ENCODE measurements around the gene NAA50. TPM values are rescaled to one million over a fixed set of nuclear protein-coding genes. Genes with fewer than 3 reads are reported as not detected.

NAA50 gene
- total RNA-seq, 4 donors from 2014 or later = 248 to 440 (median 331) TPM

DNA sequence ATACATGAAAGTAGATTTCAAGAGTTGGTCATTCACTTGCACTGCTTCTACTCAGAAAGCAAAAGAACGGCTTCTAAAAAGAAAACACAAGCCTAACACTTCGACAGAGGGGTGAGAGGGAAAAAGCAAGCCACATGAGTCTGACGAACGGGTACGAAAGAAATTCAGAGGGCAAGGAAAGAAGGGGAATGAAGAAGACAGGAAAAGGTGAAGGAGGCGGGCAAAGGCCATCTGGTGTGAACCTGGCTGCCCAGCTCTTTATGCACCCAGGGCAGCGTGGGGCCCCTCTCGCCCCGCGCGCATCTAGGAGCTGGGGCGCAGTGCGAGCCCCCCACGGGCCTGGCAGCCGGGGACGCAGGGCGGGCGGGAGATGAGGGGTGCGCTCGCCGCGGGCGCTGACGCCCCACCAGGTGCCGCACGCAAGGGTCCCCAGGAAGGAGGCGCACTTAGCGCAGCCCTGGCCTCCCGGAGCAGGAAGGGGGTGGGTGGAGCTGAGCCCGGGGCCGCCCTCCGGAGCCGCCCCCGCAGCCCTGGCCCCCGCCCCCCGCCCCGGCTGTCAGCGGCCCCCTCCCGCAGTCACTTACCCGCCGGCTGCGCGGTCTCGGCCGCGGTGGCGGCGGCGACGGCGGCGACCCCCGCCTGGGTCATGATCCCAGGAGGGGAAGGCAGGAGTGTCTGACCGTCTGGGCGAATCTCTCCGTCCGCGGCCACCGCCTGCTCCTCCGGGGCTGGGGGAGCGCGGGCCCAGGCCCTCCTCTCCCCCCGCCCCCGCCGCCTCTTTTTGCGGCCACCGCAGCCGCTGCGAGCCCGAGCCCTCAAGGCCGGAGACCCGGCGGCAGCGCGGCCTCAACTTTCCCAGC lies 50.0 kb downstream of the NAA50 start, which contains the start of gene USF3:
Gene USF3 (minus strand): TSS at position 857 of the 860 bp plus-strand sequence. CDS start 21,764 bp downstream, outside the sequence.
- peak; percentile 61 to 73 for DNase-seq
- Histone ChIP-seq H3K4me3 (peak within 1 kb of the TSS; percentile 76 to 91 (median 81)), H3K4me1 (peaks cover 57 to 60% of the 10 kb centered on the region in 2 donors), H3K9me3 (no peaks in the 10 kb centered on the region), H3K36me3 (no peaks in the 10 kb centered on the region), H3K27ac (peak within 1 kb of the TSS; percentile 95 to 99 (median 96)), H3K27me3 (no peaks in the 10 kb centered on the region)
- TF ChIP-seq, protein P1, sequence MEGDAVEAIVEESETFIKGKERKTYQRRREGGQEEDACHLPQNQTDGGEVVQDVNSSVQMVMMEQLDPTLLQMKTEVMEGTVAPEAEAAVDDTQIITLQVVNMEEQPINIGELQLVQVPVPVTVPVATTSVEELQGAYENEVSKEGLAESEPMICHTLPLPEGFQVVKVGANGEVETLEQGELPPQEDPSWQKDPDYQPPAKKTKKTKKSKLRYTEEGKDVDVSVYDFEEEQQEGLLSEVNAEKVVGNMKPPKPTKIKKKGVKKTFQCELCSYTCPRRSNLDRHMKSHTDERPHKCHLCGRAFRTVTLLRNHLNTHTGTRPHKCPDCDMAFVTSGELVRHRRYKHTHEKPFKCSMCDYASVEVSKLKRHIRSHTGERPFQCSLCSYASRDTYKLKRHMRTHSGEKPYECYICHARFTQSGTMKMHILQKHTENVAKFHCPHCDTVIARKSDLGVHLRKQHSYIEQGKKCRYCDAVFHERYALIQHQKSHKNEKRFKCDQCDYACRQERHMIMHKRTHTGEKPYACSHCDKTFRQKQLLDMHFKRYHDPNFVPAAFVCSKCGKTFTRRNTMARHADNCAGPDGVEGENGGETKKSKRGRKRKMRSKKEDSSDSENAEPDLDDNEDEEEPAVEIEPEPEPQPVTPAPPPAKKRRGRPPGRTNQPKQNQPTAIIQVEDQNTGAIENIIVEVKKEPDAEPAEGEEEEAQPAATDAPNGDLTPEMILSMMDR (IDR thresholded peaks at IDR 0.05 in 4 of 5, conservative IDR thresholded peaks at IDR 0.05 in 1 of 5) = peak in 1 of 5 experiments; percentile 21
- peak; percentile 64 to 72 for TF ChIP-seq POLR2A (IDR thresholded peaks at IDR 0.05)
- in situ Hi-C loops (cut with MboI; ENCODE audit: low sequenced_read_pairs in 4 of 4) (loop anchor here in 1 of 4 donors (5.0 to 10.0 kb wide), 2 partner anchors 51 to 181 kb away; partner anchors contain the start of genes ATP6V1A, NAA50 and SPICE1), intact Hi-C loops (cut with DNase I; ENCODE audit: low total_unique reads) (loop anchor here (2.0 to 5.0 kb wide), 5 partner anchors 35 to 679 kb away; partner anchors contain the start of genes CCDC191 and QTRT2)
- ATAC-seq = peak; percentile 58 to 69

DNA sequence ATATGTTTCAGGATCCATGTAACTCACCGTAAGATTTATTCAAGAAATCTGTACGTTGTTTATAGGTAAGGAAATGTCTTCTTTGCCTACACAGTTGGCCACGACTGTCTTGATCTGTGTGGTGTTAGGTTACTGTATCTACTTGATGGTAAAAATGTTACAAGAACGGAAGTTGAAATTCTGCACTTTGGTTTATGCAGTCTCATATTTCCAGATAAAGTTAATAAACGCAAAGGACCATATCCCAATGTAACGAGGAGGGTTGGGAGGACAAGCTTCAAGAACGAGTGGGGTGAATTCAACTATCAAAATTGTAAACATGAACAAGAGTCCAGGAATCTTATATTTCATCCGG lies 50.6 kb downstream of the NAA50 start:
- no peak for DNase-seq
- intact Hi-C loops (cut with DNase I; ENCODE audit: low total_unique reads) (loop anchor here (5.0 kb wide), 3 partner anchors 68 to 678 kb away; a partner anchor contains a TSS), in situ Hi-C loops (cut with MboI; ENCODE audit: low sequenced_read_pairs in 4 of 4) (loop anchor here in 1 of 4 donors (5.0 to 10.0 kb wide), 2 partner anchors 52 to 181 kb away; partner anchors contain the start of genes ATP6V1A, NAA50 and SPICE1)
- TF ChIP-seq, protein P1 (IDR thresholded peaks at IDR 0.05 in 4 of 5, conservative IDR thresholded peaks at IDR 0.05 in 1 of 5) = no peak
- TF ChIP-seq POLR2A (IDR thresholded peaks at IDR 0.05) = no peak
- ATAC-seq = no peak
- H3K27ac ChIP-seq = peak overlapping the region; percentile 95 to 99 (median 96)
- peaks cover 63 to 66% of the 10 kb centered on the region in 2 donors for H3K4me1 ChIP-seq
- no peaks in the 10 kb centered on the region for H3K9me3 ChIP-seq
- H3K4me3 ChIP-seq = peak overlapping the region; percentile 76 to 91 (median 81)
- H3K27me3 ChIP-seq = no peaks in the 10 kb centered on the region
- H3K36me3 ChIP-seq = no peaks in the 10 kb centered on the region

DNA sequence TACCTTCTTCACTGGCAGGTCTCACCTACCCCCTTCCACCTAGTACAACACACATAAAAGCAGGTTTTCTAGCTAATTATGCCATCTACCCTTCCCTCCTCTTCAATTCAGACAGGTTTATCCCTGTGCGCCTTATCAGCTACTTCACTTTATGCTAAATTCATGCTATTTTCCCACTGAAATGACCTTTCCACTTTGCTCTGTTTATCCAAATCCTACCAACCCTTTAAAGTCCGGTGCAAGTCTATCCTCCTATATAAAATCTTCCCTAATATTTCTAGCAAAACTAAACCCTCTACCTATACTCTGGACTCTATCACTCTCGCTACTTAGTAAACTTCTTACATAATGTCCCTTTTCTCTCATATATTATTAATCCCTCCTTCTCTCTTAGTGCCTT lies 55.6 kb downstream of the NAA50 start:
- ATAC-seq (no peak), DNase-seq (no peak)
- TF ChIP-seq, protein P1 (IDR thresholded peaks at IDR 0.05 in 4 of 5, conservative IDR thresholded peaks at IDR 0.05 in 1 of 5) = no peak
- no peak for TF ChIP-seq POLR2A (IDR thresholded peaks at IDR 0.05)
- intact Hi-C loops (cut with DNase I; ENCODE audit: low total_unique reads) (no loop called here), in situ Hi-C loops (cut with MboI; ENCODE audit: low sequenced_read_pairs in 4 of 4) (loop anchor here in 1 of 4 donors (10.0 kb wide), 1 partner anchor 176 kb away; the partner anchor contains the start of gene SPICE1)
- no peaks in the 10 kb centered on the region for H3K9me3 ChIP-seq
- H3K36me3 ChIP-seq = no peaks in the 10 kb centered on the region
- peak overlapping the region in 2 of 4 donors; percentile 96 to 99 for H3K27ac ChIP-seq
- no peak overlapping the region for H3K4me3 ChIP-seq
- no peaks in the 10 kb centered on the region for H3K27me3 ChIP-seq
- peaks cover 85 to 92% of the 10 kb centered on the region in 2 donors for H3K4me1 ChIP-seq

DNA sequence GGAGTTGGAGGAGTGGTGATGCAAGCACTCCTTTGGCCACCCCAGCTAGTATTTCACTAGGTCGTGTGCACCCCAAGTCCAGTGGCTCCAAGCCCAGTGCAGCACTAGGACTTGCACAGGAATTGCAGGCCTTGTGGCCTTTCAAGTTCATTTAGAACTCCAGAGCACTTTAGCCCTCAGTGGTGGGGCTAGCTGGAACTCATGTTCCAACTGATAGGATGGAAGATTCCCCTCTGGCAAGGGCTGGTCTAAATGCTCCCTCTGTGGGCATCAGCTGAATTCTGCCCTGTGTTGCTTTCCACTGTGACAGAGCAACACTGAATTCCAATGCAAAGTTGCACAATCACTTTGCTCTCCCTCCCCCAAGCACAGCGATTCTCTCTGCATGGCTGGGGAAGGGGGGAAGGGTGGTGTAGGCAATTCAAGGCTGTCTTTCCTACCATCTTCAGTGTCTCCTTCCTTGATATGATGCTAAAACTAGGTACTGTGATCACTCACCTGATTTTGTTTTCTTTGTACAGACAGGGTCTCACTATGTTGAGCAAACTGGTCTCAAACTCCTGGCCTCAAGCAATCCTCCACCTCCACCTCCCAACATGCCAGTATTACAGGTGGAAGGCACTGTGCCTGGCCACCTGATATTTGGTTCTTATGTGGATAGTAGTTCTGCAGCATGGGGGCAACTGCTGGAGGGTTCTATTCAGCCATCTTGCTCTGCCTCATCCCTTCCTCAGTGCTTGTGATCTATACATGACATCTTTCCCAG lies 59.9 kb downstream of the NAA50 start:
- H3K27ac ChIP-seq = peak overlapping the region; percentile 62 to 84 (median 72)
- in situ Hi-C loops (cut with MboI; ENCODE audit: low sequenced_read_pairs in 4 of 4) (no loop called here), intact Hi-C loops (cut with DNase I; ENCODE audit: low total_unique reads) (no loop called here)
- H3K27me3 ChIP-seq = no peaks in the 10 kb centered on the region
- H3K4me3 ChIP-seq = no peak overlapping the region
- peaks cover 47 to 56% of the 10 kb centered on the region in 2 donors for H3K4me1 ChIP-seq
- H3K9me3 ChIP-seq = no peaks in the 10 kb centered on the region
- no peaks in the 10 kb centered on the region for H3K36me3 ChIP-seq
- ATAC-seq (peak; percentile 68 to 89), DNase-seq (peak; percentile 43 to 69)
- TF ChIP-seq, protein P1 (IDR thresholded peaks at IDR 0.05 in 4 of 5, conservative IDR thresholded peaks at IDR 0.05 in 1 of 5) = no peak
- no peak for TF ChIP-seq POLR2A (IDR thresholded peaks at IDR 0.05)

All from gastrocnemius medialis (tissue), 4 donors.